ENCODE measurements around the gene OR10A4.
A peak's percentile ranks its signal among the peaks of the same experiment; 100 is the strongest.
"Not testable (repeated sequence)": the region's sequence is repeated elsewhere in the genome, so short reads cannot be mapped to it uniquely, and the experiment has no call there.

OR10A4 gene

DNA sequence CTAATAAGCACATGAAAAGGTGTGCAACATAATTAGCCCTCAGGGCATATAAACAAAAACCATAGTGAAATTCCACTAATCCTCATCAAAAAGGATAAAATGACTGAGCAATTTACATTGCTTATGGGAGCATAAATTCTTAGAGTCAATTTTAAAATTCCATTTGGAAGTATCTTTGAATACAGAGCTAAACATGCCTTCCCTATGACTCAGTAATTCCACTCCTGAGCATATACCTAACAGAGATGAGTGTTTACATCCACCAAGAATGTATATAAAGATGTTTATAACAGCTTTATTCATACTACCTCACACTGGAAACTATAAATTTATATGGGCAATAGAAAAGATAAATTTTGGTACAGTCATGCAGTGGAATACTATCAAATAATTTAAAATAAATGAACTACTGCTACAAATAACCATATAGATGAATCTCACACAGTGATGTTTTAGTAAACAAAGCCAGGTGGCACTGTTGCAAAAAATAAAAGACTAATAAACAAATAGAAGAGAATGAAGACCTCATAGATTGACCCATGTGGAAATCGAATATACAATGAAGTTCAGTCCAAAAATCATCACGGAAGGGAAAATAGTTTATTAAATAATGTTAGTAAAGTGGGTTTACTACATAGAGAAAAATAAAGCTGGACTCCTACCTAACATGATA, 24.0 kb downstream of the OR10A4 start:
- DNase-seq, result no peak

DNA sequence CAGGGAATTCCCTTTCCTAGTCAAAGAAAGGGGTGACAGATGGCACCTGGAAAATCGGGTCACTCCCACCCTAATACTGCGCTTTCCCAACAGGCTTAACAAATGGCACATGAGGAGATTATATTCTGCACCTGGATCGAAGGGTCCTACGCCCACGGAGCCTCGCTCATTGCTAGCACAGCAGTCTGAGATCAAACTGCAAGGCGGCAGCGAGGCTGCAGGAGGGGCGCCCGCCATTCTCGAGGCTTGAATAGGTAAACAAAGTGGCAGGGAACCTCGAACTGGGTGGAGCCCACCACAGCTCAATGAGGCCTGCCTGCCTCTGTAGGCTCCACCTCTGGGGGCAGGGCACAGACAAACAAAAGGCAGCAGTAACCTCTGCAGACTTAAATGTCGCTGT, 28.4 kb downstream of the OR10A4 start:
- not testable (repeated sequence) for DNase-seq

DNA sequence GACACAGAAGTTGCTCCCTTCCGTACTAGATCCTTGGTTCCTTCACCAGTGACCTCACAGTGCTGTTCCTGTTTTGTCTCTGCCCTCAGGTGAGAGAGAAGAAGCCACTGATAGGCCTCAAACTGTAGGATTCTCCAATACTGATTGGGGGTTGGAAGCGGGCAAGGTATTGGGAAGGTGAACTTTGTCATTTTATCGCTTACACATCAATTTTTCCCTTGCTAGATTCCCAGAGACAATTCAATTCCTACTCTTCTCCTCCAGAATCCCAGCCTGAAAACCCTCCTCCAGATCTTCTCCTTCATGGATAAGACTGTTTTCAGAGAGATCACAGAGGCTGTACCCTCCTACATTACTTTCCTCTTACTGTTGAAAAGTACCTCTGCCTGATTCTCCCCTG, 35.0 kb downstream of the OR10A4 start:
- no peak for DNase-seq

DNA sequence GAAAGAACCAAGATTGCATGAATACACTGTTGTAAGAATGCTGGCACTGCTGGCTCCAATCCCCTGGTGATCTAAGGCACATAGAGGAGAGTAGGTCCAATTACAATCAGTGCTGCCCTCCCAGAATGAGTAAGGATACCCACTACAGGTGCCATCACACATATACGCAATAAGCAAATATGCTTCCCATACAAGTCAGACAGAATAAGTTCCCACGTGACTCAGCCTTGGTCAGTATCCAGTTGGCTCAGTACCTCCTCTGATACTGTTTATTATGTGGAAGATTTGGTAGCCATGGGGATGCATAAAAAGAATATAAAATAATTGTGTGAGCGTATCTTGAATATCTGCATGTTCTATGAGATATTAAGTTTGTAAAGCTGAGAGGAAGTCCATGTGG, 35.5 kb downstream of the OR10A4 start:
- no peak for DNase-seq

DNA sequence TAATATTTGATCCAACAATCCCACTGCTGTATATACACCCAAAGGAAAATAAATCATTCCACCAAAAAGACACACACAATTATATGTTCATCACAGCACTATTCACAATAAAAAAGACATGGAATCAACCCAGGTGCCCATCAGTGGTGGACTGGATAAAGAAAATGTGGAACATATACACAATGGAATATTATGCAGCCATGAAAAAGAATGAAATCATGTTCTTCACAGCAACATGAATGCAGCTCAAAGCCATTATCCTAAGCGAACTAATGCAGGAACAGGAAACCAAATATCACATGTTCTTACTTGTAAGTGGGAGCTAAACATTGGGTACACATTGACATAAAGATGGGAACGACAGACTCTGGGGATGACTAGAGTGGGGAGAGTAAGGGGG, 43.3 kb downstream of the OR10A4 start:
- DNase-seq, result no peak

DNA sequence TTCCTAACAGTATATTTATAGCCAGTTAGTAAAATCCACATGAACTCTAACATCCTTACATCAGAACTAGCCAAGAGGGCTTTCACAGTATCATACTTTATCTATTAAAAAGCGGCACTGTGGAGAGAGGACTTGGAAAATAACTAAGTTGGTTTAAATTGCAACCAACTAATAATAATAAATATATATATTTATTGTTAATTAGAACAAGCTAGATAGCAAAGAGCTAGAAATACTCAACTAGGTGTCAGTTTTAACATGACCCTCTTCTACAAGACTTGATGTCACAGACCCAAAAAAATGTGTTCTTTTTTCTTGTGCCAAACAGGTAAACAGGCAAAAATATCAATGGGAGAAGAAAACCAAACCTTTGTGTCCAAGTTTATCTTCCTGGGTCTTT, 44.3 kb downstream of the OR10A4 start, which contains the start of gene OR2D3:
OR2D3 (plus strand) TSS at position 301 of the 400 bp plus-strand sequence; CDS start at position 301, 0 bp downstream.
- DNase-seq, result no peak

DNA sequence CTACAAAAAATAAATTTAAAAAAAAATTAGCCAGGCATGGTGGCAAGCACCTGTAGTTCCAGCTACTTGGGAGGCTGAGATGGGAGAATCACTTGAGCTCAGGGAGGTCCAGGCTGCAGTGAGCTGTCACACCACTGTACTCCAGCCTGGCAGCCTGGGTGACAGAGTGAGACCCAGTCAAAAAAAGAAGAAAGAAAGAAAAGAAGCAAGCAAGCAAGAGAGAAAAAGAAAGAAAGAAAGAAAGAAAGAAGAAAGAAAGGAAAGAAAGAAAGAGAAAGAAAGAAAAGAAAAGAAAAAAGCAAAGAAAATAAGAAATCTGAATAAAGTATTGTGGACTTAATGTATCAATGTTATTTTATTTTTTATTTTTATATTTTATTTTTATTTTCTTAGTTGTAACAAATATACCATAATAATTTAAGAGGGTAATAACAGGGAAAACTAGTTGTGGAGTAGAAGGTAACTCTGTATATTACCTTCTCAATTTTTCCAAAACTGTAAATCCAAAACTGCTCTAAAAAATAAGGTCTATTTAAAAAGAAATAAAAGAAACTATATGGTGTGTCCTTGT, 48.7 kb downstream of the OR10A4 start:
- DNase-seq, result no peak

DNA sequence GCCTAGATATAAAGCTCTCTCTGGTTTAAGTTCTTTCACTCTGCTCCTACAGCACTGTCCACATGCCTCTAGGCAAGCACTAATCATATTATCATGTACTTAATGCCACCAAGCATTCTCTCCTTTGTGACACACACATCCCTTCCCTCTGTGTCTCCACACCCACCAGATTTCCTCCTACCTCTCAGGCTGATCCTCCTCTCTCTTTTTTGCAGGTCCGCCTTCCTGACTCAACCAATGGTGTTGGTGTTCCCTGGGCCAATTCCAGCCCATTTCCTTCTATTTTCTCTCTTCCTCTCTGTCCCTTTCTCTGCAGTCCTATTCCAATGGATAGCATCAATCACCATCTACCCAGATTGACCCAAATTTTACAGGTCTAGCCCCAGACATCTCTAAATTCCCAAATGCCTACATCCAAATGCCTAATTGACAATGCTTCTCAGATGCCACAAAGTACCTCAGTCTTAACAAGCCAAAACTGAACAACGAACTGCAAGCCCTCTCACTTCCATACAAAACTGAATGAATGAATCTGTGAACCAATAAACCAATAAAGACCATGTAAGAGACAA, 49.3 kb downstream of the OR10A4 start:
- peak; percentile 23 for DNase-seq

DNA sequence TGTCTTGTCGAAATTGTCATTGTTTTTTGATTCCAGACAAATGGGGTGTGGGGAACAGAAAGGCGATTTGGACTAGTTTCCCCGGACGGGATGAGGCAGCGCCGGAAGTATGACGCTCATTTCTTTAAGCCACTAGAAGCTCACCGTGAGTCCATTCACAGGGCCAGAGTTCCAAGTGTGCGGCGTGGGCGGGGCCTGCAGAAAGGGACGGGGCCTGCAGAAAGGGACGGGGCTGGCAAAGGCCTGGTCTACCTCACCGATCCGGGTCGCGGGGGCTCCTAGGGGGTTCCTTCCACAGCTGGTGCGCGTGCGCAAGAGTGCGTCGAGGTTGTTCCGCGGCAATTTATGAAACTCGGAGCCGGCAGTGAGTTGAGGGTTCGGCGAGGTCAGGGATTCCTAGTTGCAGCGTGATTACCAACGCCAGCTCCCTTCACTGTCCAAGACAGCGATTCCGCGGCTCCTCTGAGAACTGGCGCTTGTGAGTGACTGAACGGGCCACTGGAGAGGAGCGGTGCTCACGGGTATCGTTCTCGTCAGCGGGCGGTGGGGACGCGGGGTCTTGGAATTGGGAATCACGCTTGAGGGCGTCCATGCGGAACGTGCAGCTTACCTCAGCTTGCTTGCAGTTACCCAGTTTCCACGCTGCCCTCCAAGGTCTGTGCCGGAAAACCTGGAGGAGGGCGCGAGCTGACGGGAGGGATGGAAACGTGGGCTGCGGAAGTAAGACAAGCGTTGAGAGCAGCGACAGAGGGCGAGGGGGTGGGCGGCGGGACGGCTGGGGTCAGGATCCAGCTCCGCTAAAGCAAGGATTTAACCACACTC, 50.0 kb downstream of the OR10A4 start, which contains the start of gene ZNF215:
ZNF215 (plus strand) TSS at position 219 of the 822 bp plus-strand sequence. CDS start 5,847 bp downstream, outside the sequence.
- peak; percentile 83 for DNase-seq

DNA sequence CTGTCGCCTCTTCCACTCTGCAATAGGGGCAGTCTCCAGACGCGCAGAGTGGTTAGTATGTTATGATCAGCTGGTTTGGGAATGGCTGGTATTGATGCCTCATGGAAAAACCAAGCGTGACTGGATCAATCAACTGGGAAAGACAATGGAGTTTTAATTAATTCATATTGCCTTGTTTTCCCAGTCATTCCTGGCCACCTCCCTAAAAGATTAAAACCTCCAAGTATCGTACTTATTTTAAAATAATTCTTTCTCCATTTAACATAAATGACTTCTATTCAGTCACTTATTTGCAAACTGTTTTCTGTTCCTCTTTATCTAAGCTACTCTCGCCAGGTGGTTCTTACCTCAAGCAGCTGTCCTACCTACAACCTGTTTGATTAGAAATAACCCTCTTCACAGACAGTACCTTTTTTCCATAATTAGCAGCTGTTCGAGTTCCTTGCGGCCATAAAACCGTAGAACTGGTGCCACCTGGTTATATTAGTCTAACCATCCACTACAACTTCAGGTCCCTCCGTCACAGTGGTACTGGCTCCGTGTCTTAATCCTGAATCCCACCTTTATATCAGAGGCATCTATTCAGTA, 50.7 kb downstream of the OR10A4 start:
- DNase-seq, result no peak
